Measurements from ENCODE around the gene PAK6. TPM values are rescaled to one million over a fixed set of nuclear protein-coding genes. Genes with fewer than 3 reads are reported as not detected.
A peak's percentile ranks its signal among the peaks of the same experiment; 100 is the strongest.

The PAK6 gene
- polyA plus RNA-seq (2011; rRNA removed) (not detected in 2 replicates), polyA minus RNA-seq (2011; rRNA and poly(A)+ RNA removed) (not detected in 2 replicates)

DNA sequence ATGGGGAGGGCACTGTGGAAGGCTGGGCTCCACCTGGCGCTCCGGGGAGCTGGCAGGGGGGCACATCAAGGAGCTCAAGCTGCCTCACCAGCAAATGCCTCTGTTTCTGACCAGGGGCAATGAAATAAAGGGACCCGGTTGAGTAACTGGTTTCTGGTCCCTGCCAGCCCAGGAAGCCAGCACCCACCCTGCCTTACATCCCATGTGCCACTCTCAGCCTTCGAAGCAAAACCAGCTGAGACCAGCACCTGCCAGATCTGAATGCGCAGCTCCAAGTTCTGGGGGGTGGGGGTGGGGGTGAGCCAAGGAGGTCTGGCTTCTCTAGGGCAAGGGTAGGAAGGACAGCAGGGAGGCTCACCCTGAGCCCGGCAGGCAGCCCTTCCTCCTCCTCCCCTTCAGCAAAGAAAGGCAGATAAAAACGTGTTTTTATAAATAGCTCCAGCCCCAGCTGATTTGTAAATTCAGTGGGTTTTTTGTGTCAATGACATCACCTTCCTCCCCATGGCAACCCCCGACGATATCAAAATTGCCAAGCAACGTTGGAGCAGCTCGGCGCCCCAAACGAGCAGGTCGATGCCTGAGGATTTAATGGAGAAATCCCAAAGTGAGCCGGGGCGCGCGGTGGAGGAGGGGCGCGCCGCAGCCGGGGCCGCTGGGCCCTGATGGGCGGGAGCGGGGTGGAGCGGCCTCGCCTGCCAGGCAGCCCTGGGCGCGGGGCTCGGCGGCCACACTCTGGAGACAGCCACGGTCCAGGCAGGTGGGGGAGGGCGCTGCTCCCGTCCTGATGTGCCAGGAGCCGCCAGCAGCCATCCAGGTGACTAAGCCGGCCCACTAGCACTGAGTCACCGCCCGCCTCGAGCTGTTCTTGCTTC lies at the start of gene PAK6:
Gene PAK6, plus strand, starts transcription at position 532 of the 872 bp plus-strand sequence. CDS start 25,723 bp downstream, outside the sequence.
- H3K27me3 ChIP-seq (ENCODE audit: control insufficient read depth, insufficient read depth, low read length): peaks cover 10% of the 10 kb centered on the region
- no peak for TF ChIP-seq CTCF (IDR thresholded peaks at IDR 0.05; ENCODE audit: insufficient read depth, low read depth, low read length)
- no peak for DNase-seq (ENCODE audit: low read depth)
- POLR2A ChIA-PET: interaction anchor here (0.6 kb wide), 1 partner anchor 12 kb away, joined by 4 read pairs; no protein-coding TSS in a partner anchor
- CTCF ChIA-PET: interaction anchor here (0.6 to 3.8 kb wide), 9 partner anchors 8 to 128 kb away, joined by 3 to 32 read pairs (median 4); no protein-coding TSS in a partner anchor
- peak within 1 kb of the TSS; percentile 35 for H3K4me3 ChIP-seq (ENCODE audit: low read depth, low read length)
- no peaks in the 10 kb centered on the region; the same call in 1 of the 2 replicates for H3K36me3 ChIP-seq (ENCODE audit: control insufficient read depth, insufficient read depth, low read length)

- H3K36me3 ChIP-seq (ENCODE audit: control insufficient read depth, insufficient read depth, low read length): no peaks in the 10 kb centered on the region
- TF ChIP-seq CTCF (IDR thresholded peaks at IDR 0.05; ENCODE audit: insufficient read depth, low read depth, low read length): no peak
- POLR2A ChIA-PET: no interaction called here
- H3K4me3 ChIP-seq (ENCODE audit: low read depth, low read length): no peak overlapping the region
- no peaks in the 10 kb centered on the region for H3K27me3 ChIP-seq (ENCODE audit: control insufficient read depth, insufficient read depth, low read length)
- CTCF ChIA-PET: interaction anchor here (0.6 to 1.0 kb wide), 3 partner anchors 9 to 20 kb away, joined by 3 read pairs; no protein-coding TSS in a partner anchor
- peak; percentile 17 for DNase-seq (ENCODE audit: low read depth)
Observed at GRCh38 chr15:40190591-40190990, 48.3 kb upstream of the PAK6 start.

DNA sequence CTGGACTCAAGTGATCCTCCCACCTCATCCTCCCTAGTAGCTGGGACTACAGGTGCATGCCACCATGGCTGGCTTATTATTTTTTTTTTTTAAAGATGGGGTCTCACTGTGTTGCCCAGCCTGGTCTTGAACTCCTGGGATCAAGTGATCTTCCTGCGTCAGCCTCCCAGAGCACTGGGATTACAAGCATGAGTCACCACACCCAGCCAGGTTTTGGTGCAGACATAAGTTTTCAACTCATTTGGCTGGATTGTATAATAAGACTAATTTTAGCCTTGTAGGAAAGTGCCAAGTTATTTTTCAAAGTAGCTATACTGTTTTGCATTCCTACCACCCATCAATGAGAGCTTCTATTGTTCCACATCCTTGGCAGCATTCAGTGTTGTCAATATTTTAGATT lies 45.9 kb upstream of the PAK6 start:
- no peak overlapping the region for H3K4me3 ChIP-seq (ENCODE audit: low read depth, low read length)
- no peaks in the 10 kb centered on the region for H3K27me3 ChIP-seq (ENCODE audit: control insufficient read depth, insufficient read depth, low read length)
- peak; percentile 9 for DNase-seq (ENCODE audit: low read depth)
- no peaks in the 10 kb centered on the region; the same call in 1 of the 2 replicates for H3K36me3 ChIP-seq (ENCODE audit: control insufficient read depth, insufficient read depth, low read length)
- ChIA-PET POLR2A (no interaction called here), CTCF (interaction anchor here (1.4 to 2.6 kb wide), 3 partner anchors 24 to 82 kb away, joined by 3 to 9 read pairs (median 7); no protein-coding TSS in a partner anchor)
- TF ChIP-seq CTCF (IDR thresholded peaks at IDR 0.05; ENCODE audit: insufficient read depth, low read depth, low read length): no peak

DNA sequence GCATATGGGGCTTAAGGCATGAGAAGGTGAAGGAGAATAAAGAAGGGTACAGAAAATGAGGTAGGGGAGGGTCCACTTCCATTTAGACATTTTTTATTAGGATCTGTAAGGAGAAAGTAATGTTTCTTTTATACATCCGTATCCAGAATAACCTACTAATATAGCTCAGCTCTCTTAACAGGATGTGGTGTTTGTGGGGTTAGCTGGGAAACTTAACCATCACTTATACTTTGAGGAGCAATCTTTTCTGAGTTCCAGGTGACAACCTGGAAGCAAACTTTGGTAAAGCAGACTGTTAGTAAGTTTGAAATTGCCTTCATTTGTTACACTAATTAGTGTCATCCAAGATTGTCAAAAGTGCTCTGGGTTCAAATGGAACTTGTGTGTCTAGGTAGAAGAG lies 41.4 kb upstream of the PAK6 start:
- Histone ChIP-seq H3K4me3 (ENCODE audit: low read depth, low read length) (no peak overlapping the region), H3K27me3 (ENCODE audit: control insufficient read depth, insufficient read depth, low read length) (no peaks in the 10 kb centered on the region), H3K36me3 (ENCODE audit: control insufficient read depth, insufficient read depth, low read length) (no peaks in the 10 kb centered on the region; the same call in 1 of the 2 replicates)
- ChIA-PET POLR2A (no interaction called here), CTCF (interaction anchor here (1.1 kb wide), 1 partner anchor 76 kb away, joined by 4 read pairs; no protein-coding TSS in a partner anchor)
- no peak for TF ChIP-seq CTCF (IDR thresholded peaks at IDR 0.05; ENCODE audit: insufficient read depth, low read depth, low read length)
- no peak for DNase-seq (ENCODE audit: low read depth)

All from BJ (cell line).